Measurements from ENCODE around the gene CHRNB2. TPM values are rescaled to one million over a fixed set of nuclear protein-coding genes. Genes with fewer than 3 reads are reported as not detected.

CHRNB2 gene
- total and polyA plus RNA-seq, 2 experiments from 2014 or later: 0.70 TPM; not detected in 1

GRCh38 chr1:154598871-154599635 is 31.5 kb downstream of the CHRNB2 start:
- no peaks in the 10 kb centered on the region for H3K27me3 ChIP-seq
- no peak for TF ChIP-seq EZH2phosphoT487 (IDR thresholded peaks at IDR 0.05; ENCODE audit: low read depth, severe bottlenecking, unreplicated experiment)
- TF ChIP-seq CTCF (IDR thresholded peaks at IDR 0.05; ENCODE audit: poor library complexity): no peak
- no peak for TF ChIP-seq EZH2 (IDR thresholded peaks at IDR 0.05; ENCODE audit: borderline replicate concordance)
- 79% methylated on average over 3 of the region's 3 CpGs for WGBS (ENCODE audit: low lambda C conversion rate, missing lambda C conversion rate)
- no peak overlapping the region for H2AFZ ChIP-seq
- no peaks in the 10 kb centered on the region for H3K9me3 ChIP-seq (ENCODE audit: low read depth)
- no peaks in the 10 kb centered on the region for H3K36me3 ChIP-seq (replicated peaks; ENCODE audit: insufficient read depth, low read depth)
- H3K4me3 ChIP-seq: no peak overlapping the region
- no peak for DNase-seq (ENCODE audit: low spot score)
- no peaks in the 10 kb centered on the region for H3K4me1 ChIP-seq (ENCODE audit: insufficient read depth)
- peaks cover 59% of the 10 kb centered on the region for H3K79me2 ChIP-seq
- no peak overlapping the region for H3K27ac ChIP-seq
- H3K4me2 ChIP-seq: no peak overlapping the region
- H3K9me2 ChIP-seq (replicated peaks; ENCODE audit: insufficient read depth): no peaks in the 10 kb centered on the region
- peaks cover 70% of the 10 kb centered on the region for H4K20me1 ChIP-seq (ENCODE audit: insufficient read depth, poor library complexity, severe bottlenecking)

GRCh38 chr1:154599658-154600057 is 32.1 kb downstream of the CHRNB2 start:
- Histone ChIP-seq H3K79me2 (peaks cover 65% of the 10 kb centered on the region), H2AFZ (no peak overlapping the region), H3K9me2 (replicated peaks; ENCODE audit: insufficient read depth) (no peaks in the 10 kb centered on the region), H3K4me3 (no peak overlapping the region), H4K20me1 (ENCODE audit: insufficient read depth, poor library complexity, severe bottlenecking) (peaks cover 74% of the 10 kb centered on the region), H3K27ac (no peak overlapping the region), H3K36me3 (replicated peaks; ENCODE audit: insufficient read depth, low read depth) (no peaks in the 10 kb centered on the region), H3K4me2 (no peak overlapping the region), H3K4me1 (ENCODE audit: insufficient read depth) (no peaks in the 10 kb centered on the region), H3K27me3 (no peaks in the 10 kb centered on the region), H3K9me3 (ENCODE audit: low read depth) (no peaks in the 10 kb centered on the region)
- DNase-seq (ENCODE audit: low spot score): no peak
- TF ChIP-seq CTCF (IDR thresholded peaks at IDR 0.05; ENCODE audit: poor library complexity) (no peak), EZH2 (IDR thresholded peaks at IDR 0.05; ENCODE audit: borderline replicate concordance) (no peak), EZH2phosphoT487 (IDR thresholded peaks at IDR 0.05; ENCODE audit: low read depth, severe bottlenecking, unreplicated experiment) (no peak)
- 90% methylated on average over 3 of the region's 3 CpGs for WGBS (ENCODE audit: low lambda C conversion rate, missing lambda C conversion rate)

GRCh38 chr1:154603317-154603716 is 35.7 kb downstream of the CHRNB2 start:
- no peaks in the 10 kb centered on the region for H3K9me2 ChIP-seq (replicated peaks; ENCODE audit: insufficient read depth)
- TF ChIP-seq EZH2phosphoT487 (IDR thresholded peaks at IDR 0.05; ENCODE audit: low read depth, severe bottlenecking, unreplicated experiment) (no peak), CTCF (IDR thresholded peaks at IDR 0.05; ENCODE audit: poor library complexity) (no peak), EZH2 (IDR thresholded peaks at IDR 0.05; ENCODE audit: borderline replicate concordance) (no peak)
- peaks cover 14% of the 10 kb centered on the region for H3K4me1 ChIP-seq (ENCODE audit: insufficient read depth)
- no peak overlapping the region for H3K27ac ChIP-seq
- no peak for DNase-seq (ENCODE audit: low spot score)
- H3K27me3 ChIP-seq: no peaks in the 10 kb centered on the region
- H3K4me3 ChIP-seq: no peak overlapping the region
- no peaks in the 10 kb centered on the region for H3K36me3 ChIP-seq (replicated peaks; ENCODE audit: insufficient read depth, low read depth)
- H4K20me1 ChIP-seq (ENCODE audit: insufficient read depth, poor library complexity, severe bottlenecking): peaks cover 89% of the 10 kb centered on the region
- H3K4me2 ChIP-seq: no peak overlapping the region
- no peak overlapping the region for H2AFZ ChIP-seq
- 95% methylated on average over 2 of the region's 2 CpGs for WGBS (ENCODE audit: low lambda C conversion rate, missing lambda C conversion rate)
- H3K9me3 ChIP-seq (ENCODE audit: low read depth): no peaks in the 10 kb centered on the region
- peaks cover 90% of the 10 kb centered on the region for H3K79me2 ChIP-seq
